ENCODE results near the gene CCSER1.

The CCSER1 gene

GRCh38 chr4:91519155-91519554 is 1392.0 kb downstream of the CCSER1 start:
- ChIA-PET CTCF (no interaction called here), POLR2A (no interaction called here)
- no peak for DNase-seq (ENCODE audit: low read depth, low spot score)
- no peak overlapping the region for H3K4me3 ChIP-seq (ENCODE audit: low read depth, low read length)
- no peak for TF ChIP-seq CTCF (IDR thresholded peaks at IDR 0.05; ENCODE audit: insufficient read depth, low read length, missing control alignments)

GRCh38 chr4:91525621-91526020 is 1398.4 kb downstream of the CCSER1 start:
- no peak for DNase-seq (ENCODE audit: low read depth, low spot score)
- ChIA-PET POLR2A (no interaction called here), CTCF (no interaction called here)
- TF ChIP-seq CTCF (IDR thresholded peaks at IDR 0.05; ENCODE audit: insufficient read depth, low read length, missing control alignments): no peak
- H3K4me3 ChIP-seq (ENCODE audit: low read depth, low read length): no peak overlapping the region

- CTCF ChIA-PET: no interaction called here
- no peak for DNase-seq (ENCODE audit: low read depth, low spot score)
- H3K4me3 ChIP-seq (ENCODE audit: low read depth, low read length): no peak overlapping the region
- POLR2A ChIA-PET: no interaction called here
- TF ChIP-seq CTCF (IDR thresholded peaks at IDR 0.05; ENCODE audit: insufficient read depth, low read length, missing control alignments): no peak
Measured at GRCh38 chr4:91527056-91527455, 1399.9 kb downstream of the CCSER1 start.

GRCh38 chr4:91567594-91567993 is 1440.4 kb downstream of the CCSER1 start:
- TF ChIP-seq CTCF (IDR thresholded peaks at IDR 0.05; ENCODE audit: insufficient read depth, low read length, missing control alignments): no peak
- DNase-seq (ENCODE audit: low read depth, low spot score): no peak
- POLR2A ChIA-PET: no interaction called here
- CTCF ChIA-PET: no interaction called here
- no peak overlapping the region for H3K4me3 ChIP-seq (ENCODE audit: low read depth, low read length)

GRCh38 chr4:91577864-91578263 is 1450.7 kb downstream of the CCSER1 start:
- no peak for DNase-seq (ENCODE audit: low read depth, low spot score)
- ChIA-PET POLR2A (no interaction called here), CTCF (no interaction called here)
- no peak for TF ChIP-seq CTCF (IDR thresholded peaks at IDR 0.05; ENCODE audit: insufficient read depth, low read length, missing control alignments)
- H3K4me3 ChIP-seq (ENCODE audit: low read depth, low read length): no peak overlapping the region

- ChIA-PET CTCF (no interaction called here), POLR2A (no interaction called here)
- DNase-seq (ENCODE audit: low read depth, low spot score): no peak
- no peak for TF ChIP-seq CTCF (IDR thresholded peaks at IDR 0.05; ENCODE audit: insufficient read depth, low read length, missing control alignments)
- no peak overlapping the region for H3K4me3 ChIP-seq (ENCODE audit: low read depth, low read length)
Measured at GRCh38 chr4:91590260-91590659, 1463.1 kb downstream of the CCSER1 start.

Measured in AG04449 (cell line).